ENCODE data around the gene BBX. TPM values are rescaled to one million over a fixed set of nuclear protein-coding genes. Genes with fewer than 3 reads are reported as not detected.
"Not testable (repeated sequence)": the region's sequence is repeated elsewhere in the genome, so short reads cannot be mapped to it uniquely, and the experiment has no call there.

Gene BBX
- total RNA-seq, 6 donors from 2014 or later: 35.0 to 65.0 (median 42.8) TPM

DNA sequence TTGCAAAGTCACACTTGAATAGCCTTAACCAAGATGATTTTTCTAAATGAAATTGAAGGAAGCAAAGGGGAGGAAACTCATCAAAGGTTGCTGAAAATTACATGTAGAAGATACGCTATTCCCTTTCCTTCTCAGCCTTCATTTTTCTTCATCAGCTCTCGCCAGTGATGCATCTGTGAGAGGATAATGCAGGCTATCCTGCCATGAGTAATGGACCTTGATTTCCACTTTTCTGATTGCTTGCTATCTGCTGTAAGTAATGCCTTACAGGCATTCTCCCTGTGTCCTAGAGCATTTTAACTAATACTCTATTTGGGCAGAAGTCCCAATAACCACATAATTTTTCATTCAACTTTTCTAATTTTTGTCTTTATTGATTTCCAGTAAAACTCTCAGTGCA lies 162.6 kb downstream of the BBX start:
- ATAC-seq (ENCODE audit: low FRiP score in 2 of 2): no peak
- TF ChIP-seq, protein P1, sequence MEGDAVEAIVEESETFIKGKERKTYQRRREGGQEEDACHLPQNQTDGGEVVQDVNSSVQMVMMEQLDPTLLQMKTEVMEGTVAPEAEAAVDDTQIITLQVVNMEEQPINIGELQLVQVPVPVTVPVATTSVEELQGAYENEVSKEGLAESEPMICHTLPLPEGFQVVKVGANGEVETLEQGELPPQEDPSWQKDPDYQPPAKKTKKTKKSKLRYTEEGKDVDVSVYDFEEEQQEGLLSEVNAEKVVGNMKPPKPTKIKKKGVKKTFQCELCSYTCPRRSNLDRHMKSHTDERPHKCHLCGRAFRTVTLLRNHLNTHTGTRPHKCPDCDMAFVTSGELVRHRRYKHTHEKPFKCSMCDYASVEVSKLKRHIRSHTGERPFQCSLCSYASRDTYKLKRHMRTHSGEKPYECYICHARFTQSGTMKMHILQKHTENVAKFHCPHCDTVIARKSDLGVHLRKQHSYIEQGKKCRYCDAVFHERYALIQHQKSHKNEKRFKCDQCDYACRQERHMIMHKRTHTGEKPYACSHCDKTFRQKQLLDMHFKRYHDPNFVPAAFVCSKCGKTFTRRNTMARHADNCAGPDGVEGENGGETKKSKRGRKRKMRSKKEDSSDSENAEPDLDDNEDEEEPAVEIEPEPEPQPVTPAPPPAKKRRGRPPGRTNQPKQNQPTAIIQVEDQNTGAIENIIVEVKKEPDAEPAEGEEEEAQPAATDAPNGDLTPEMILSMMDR (IDR thresholded peaks at IDR 0.05): no peak
- TF ChIP-seq EP300 (IDR thresholded peaks at IDR 0.05) (no peak), POLR2A (IDR thresholded peaks at IDR 0.05) (no peak)
- peaks cover 7 to 26% (median 17%) of the 10 kb centered on the region in 4 donors for H3K4me1 ChIP-seq
- H3K36me3 ChIP-seq: no peaks in the 10 kb centered on the region
- H3K9me3 ChIP-seq: no peaks in the 10 kb centered on the region
- no peaks in the 10 kb centered on the region for H3K27me3 ChIP-seq
- WGBS, 2 donors: 77 to 89% methylated on average over 2 of the region's 2 CpGs
- DNase-seq: no peak
- no peak overlapping the region for H3K27ac ChIP-seq
- no peak overlapping the region for H3K4me3 ChIP-seq

DNA sequence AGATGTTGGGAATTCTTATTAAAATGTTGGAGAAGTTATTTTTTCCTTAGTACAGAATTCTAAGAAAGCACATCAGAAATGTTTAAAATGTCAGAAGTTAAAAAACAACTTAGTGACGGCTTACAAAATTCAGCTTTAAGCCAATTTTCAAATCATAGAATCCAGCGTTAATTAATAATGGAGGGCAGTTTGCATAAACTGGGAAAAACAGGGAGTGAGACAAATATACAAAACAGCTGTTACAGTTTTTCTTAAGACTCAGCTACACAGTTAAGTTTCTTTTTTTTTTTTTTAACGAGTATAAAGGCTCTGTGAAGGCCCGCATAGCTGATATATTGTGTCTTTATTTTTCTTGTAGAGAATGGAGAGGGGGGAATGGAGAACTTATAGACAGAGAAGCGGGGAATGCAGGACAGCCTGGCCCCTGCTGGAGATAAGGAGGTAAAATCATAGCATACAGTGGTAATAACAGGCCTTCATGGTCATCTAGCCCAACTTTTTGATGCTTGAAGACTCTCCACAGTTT lies 164.4 kb downstream of the BBX start:
- DNase-seq (no peak), ATAC-seq (ENCODE audit: low FRiP score in 2 of 2) (no peak)
- WGBS, 2 donors: 86% methylated on average over 5 of the region's 5 CpGs

DNA sequence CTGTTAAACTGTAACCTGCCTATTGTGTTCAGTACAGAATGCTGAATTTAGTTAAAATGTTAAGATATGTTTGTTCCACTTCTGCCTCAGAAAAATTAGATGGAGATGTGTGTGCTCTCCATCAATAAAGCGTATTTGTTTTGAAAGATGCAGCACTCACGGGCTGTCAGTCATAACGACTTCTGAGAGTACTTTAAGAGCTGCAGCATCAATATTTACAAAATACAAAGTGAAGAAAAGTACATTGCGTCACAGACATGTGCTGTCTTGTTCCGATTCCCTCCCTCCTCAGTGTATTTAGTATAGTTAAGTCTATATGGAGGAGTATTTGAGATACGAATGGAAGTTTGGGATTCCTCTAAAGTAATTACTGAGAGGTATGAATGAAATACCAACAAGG lies 166.6 kb downstream of the BBX start:
- no peaks in the 10 kb centered on the region for H3K27me3 ChIP-seq
- 40 to 50% methylated on average over 6 of the region's 6 CpGs for WGBS, 2 donors

More for the DNA sequence above, 164.4 kb downstream of the BBX start:
- peaks cover 7 to 18% (median 15%) of the 10 kb centered on the region in 4 donors for H3K4me1 ChIP-seq
- H3K27me3 ChIP-seq: no peaks in the 10 kb centered on the region
- H3K36me3 ChIP-seq: no peaks in the 10 kb centered on the region
- TF ChIP-seq, protein P1 (IDR thresholded peaks at IDR 0.05): no peak
- no peaks in the 10 kb centered on the region for H3K9me3 ChIP-seq
- no peak overlapping the region for H3K4me3 ChIP-seq
- no peak overlapping the region for H3K27ac ChIP-seq

DNA sequence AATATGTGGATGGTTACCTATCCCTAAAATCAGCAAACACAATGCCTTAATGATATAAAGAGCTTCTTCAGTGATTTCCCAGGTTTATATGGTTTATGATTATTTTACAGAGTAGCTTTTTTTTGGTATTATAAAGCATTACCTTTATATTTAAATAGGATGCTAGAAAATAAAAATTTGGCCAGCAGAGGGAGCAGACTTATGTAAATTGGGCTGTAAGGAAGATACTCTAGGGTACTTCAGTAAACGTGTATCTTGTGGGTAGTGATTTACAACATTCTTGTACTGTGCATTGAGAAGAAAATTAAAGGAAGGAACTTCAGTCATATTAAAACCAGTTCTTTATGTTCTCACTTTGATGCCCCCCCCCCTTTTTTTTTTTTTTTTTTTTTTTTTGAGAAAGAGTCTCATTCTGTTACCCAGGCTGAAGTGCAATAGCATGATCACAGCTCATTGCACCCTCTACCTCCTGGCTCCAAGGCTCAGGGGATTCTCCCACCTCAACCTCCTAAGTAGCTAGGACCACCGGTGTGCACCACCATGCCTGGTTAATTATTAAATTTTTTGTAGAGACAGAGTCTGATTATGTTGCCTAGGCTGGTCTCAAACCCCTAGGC lies 167.9 kb downstream of the BBX start:
- Histone ChIP-seq H3K4me1 (peaks cover 0 to 18% (median 5%) of the 10 kb centered on the region in 4 donors), H3K4me3 (no peak overlapping the region), H3K36me3 (no peaks in the 10 kb centered on the region), H3K27me3 (no peaks in the 10 kb centered on the region), H3K27ac (no peak overlapping the region), H3K9me3 (no peaks in the 10 kb centered on the region)
- WGBS, 2 donors: 36% methylated on average over 2 of the region's 2 CpGs
- TF ChIP-seq EP300 (IDR thresholded peaks at IDR 0.05) (no peak), POLR2A (IDR thresholded peaks at IDR 0.05) (no peak), POLR2AphosphoS5 (IDR thresholded peaks at IDR 0.05) (no peak)
- TF ChIP-seq, protein P1 (IDR thresholded peaks at IDR 0.05): peak in 4 of 6 experiments; percentile 41 to 55 (median 43)
- ATAC-seq (ENCODE audit: low FRiP score in 2 of 2) (peak in 1 of 2 donors; percentile 55), DNase-seq (no peak)

More for the DNA sequence above, 166.6 kb downstream of the BBX start:
- ATAC-seq (ENCODE audit: low FRiP score in 2 of 2): no peak
- H3K9me3 ChIP-seq: no peaks in the 10 kb centered on the region
- TF ChIP-seq EP300 (IDR thresholded peaks at IDR 0.05) (no peak), POLR2A (IDR thresholded peaks at IDR 0.05) (no peak), POLR2AphosphoS5 (IDR thresholded peaks at IDR 0.05) (no peak)
- TF ChIP-seq, protein P1 (IDR thresholded peaks at IDR 0.05): no peak
- H3K4me3 ChIP-seq: no peak overlapping the region
- H3K4me1 ChIP-seq: peaks cover 0 to 18% (median 10%) of the 10 kb centered on the region in 4 donors
- H3K36me3 ChIP-seq: no peaks in the 10 kb centered on the region
- DNase-seq: no peak
- no peak overlapping the region for H3K27ac ChIP-seq

DNA sequence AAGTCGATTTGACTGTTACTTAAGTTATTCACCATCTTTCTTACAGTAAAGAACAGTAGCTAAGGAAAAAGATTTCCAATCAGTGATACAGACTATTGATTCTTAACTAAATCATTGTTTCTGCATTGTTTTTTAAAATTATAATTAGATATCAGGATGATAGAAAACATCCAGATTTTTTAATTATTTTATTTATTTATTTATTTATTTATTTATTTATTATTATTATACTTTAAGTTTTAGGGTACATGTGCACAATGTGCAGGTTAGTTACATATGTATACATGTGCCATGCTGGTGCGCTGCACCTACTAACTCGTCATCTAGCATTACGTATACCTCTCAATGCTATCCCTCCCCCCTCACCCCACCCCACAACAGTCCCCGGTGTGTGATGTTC lies 169.2 kb downstream of the BBX start:
- H3K27me3 ChIP-seq; H3K27ac ChIP-seq; ATAC-seq (ENCODE audit: low FRiP score in 2 of 2); DNase-seq; H3K9me3 ChIP-seq; H3K36me3 ChIP-seq; H3K4me3 ChIP-seq: not testable (repeated sequence)
- 91 to 99% methylated on average over 5 of the region's 5 CpGs for WGBS, 2 donors
- H3K4me1 ChIP-seq: peaks cover 0 to 18% (median 5%) of the 10 kb centered on the region in 4 donors

DNA sequence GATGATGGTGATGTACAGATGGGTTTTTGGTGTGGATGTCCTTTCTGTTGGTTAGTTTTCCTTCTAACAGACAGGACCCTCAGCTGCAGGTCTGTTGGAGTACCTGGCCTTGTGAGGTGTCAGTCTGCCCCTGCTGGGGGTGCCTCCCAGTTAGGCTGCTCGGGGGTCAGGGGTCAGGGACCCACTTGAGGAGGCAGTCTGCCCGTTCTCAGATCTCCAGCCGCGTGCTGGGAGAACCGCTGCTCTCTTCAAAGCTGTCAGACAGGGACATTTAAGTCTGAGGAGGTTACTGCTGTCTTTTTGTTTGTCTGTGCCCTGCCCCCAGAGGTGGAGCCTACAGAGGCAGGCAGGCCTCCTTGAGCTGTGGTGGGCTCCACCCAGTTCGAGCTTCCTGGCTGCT lies 174.6 kb downstream of the BBX start:
- H3K4me1 ChIP-seq; H3K9me3 ChIP-seq; DNase-seq; ATAC-seq (ENCODE audit: low FRiP score in 2 of 2); H3K36me3 ChIP-seq; H3K27me3 ChIP-seq: not testable (repeated sequence)
- 35% methylated on average over 5 of the region's 6 CpGs; no CpG with 5 or more reads in 1 of the 2 donors for WGBS, 2 donors
- Histone ChIP-seq H3K4me3 (peak overlapping the region in 3 of 4 donors; percentile 34 to 40 (median 39)), H3K27ac (peak overlapping the region in 1 of 4 donors; percentile 30)

DNA sequence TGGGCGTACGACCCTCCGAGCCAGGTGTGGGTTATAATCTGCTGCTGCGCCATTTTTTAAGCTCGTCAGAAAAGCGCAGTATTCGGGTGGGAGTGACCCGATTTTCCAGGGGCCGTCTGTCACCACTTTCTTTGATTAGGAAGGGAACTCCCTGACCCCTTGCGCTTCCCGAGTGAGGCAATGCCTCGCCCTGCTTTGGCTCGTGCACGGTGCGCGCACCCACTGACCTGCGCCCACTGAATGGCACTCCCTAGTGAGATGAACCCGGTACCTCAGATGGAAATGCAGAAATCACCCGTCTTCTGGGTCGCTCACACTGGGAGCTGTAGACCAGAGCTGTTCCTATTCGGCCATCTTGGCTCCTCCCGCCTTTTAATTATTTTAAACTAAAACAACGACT lies 175.1 kb downstream of the BBX start:
- not testable (repeated sequence) for H3K36me3 ChIP-seq; H3K9me3 ChIP-seq; H3K4me1 ChIP-seq; ATAC-seq (ENCODE audit: low FRiP score in 2 of 2); H3K27me3 ChIP-seq
- 71 to 77% methylated on average over 19 to 23 of the region's 23 CpGs for WGBS, 2 donors
- peak in 1 of 2 donors; percentile 19 for DNase-seq
- H3K4me3 ChIP-seq: peak overlapping the region in 3 of 4 donors; percentile 34 to 40 (median 39)
- peak overlapping the region in 1 of 4 donors; percentile 30 for H3K27ac ChIP-seq

All from upper lobe of left lung (tissue), 6 donors.